ENCODE measurements around the gene GNAI3. TPM values are rescaled to one million over a fixed set of nuclear protein-coding genes. Genes with fewer than 3 reads are reported as not detected.

GNAI3 gene
- total and polyA plus RNA-seq, 2 experiments from 2014 or later: 8.9 to 11.5 TPM

DNA sequence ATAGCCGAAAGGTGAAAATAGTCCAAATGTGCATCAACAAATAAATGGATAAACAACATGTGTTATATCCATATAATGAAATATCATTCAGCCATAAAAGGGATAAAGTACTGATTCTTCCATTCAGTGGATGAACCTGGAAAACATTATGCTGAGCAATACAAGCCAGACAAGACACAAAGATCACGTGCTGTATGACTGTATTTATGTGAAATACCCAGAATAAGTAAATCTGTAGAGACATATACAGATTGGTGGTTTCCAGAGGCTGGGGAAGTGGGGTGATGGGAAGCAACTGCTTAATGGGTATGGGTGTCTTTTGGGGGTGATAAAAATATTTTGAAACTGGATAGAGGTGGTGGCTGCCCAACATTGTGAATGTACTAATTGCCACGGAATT is 94.2 kb downstream of the GNAI3 start:
- TF ChIP-seq EZH2phosphoT487 (IDR thresholded peaks at IDR 0.05; ENCODE audit: low read depth, severe bottlenecking, unreplicated experiment) (no peak), EZH2 (IDR thresholded peaks at IDR 0.05; ENCODE audit: borderline replicate concordance) (no peak)
- TF ChIP-seq, protein P1, sequence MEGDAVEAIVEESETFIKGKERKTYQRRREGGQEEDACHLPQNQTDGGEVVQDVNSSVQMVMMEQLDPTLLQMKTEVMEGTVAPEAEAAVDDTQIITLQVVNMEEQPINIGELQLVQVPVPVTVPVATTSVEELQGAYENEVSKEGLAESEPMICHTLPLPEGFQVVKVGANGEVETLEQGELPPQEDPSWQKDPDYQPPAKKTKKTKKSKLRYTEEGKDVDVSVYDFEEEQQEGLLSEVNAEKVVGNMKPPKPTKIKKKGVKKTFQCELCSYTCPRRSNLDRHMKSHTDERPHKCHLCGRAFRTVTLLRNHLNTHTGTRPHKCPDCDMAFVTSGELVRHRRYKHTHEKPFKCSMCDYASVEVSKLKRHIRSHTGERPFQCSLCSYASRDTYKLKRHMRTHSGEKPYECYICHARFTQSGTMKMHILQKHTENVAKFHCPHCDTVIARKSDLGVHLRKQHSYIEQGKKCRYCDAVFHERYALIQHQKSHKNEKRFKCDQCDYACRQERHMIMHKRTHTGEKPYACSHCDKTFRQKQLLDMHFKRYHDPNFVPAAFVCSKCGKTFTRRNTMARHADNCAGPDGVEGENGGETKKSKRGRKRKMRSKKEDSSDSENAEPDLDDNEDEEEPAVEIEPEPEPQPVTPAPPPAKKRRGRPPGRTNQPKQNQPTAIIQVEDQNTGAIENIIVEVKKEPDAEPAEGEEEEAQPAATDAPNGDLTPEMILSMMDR (IDR thresholded peaks at IDR 0.05; ENCODE audit: poor library complexity): no peak
- H3K36me3 ChIP-seq (replicated peaks; ENCODE audit: insufficient read depth, low read depth): no peaks in the 10 kb centered on the region
- H3K27ac ChIP-seq: no peak overlapping the region
- no peaks in the 10 kb centered on the region for H3K27me3 ChIP-seq
- no peaks in the 10 kb centered on the region for H3K9me2 ChIP-seq (replicated peaks; ENCODE audit: insufficient read depth)
- H3K4me1 ChIP-seq (ENCODE audit: insufficient read depth): peaks cover 20% of the 10 kb centered on the region
- no peaks in the 10 kb centered on the region for H3K79me2 ChIP-seq
- no peaks in the 10 kb centered on the region for H3K9me3 ChIP-seq (ENCODE audit: low read depth)
- 74% methylated on average over 3 of the region's 3 CpGs for WGBS (ENCODE audit: low lambda C conversion rate, missing lambda C conversion rate)
- no peak for DNase-seq (ENCODE audit: low spot score)
- H3K4me2 ChIP-seq: no peak overlapping the region
- no peak overlapping the region for H2AFZ ChIP-seq
- no peak overlapping the region for H3K4me3 ChIP-seq
- H4K20me1 ChIP-seq (ENCODE audit: insufficient read depth, poor library complexity, severe bottlenecking): no peaks in the 10 kb centered on the region

DNA sequence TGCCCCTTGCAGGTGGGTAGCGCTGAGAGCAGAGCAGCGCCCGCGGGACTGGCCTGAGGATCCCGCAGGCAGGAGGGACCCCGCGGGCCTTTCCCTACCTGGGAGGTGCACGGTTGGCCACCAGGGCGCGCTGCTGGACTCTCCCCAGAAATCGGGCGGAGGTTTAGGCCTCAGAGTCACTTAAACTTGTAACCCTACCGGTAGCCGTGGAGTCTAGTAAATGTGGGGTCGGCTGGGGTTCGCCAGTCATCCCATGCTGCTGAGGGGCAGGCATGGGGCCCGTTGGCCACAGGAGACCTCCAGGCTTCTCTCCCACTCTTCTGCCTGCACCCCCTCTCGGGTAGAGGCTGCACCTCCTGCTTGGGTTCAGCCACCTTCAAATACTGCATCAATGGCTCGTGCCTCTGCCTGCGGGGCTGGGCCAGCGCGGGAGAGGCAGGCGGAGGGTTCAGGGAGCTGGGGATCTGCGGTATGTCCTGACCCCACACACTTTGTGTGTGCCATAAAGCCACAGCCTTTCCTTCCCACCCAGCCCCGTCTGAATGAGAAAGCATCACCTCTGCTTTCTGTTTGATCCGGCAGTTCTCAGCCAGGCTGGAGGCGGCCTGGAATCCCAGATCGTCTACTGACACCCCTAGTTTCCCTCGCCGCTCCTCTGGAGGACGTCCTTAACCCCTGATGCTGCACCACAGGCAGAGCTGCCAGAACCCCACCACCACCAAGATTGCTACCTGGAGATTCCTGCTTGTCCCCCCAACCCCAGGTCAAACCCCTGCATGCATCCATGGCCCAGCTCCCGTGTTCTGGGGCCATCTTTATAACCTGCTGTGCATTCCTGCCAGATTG is 95.2 kb downstream of the GNAI3 start:
- WGBS (ENCODE audit: low lambda C conversion rate, missing lambda C conversion rate): 47% methylated on average over 32 of the region's 32 CpGs
- peak; percentile 90 for DNase-seq (ENCODE audit: low spot score)
- peak overlapping the region; percentile 34 for H3K4me2 ChIP-seq

DNA sequence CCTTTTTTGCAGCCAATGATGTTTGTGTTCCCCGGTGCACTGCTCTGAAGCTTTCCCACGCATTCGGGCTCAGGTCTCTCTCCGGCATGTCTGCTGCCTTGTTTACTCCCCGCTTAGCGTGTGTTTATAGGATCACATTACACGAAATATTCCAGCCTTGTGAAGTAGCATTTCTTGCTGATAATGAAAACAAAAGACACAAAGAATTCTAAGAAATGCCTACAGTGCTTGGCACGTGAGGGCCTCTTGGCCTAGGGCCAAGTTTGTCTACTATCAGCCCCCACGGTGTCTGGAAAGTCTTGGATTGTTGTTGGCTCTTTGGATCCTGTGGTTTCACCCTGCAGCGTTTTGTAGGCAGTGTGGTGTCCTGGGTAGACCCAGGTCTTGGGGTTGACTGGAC is 96.3 kb downstream of the GNAI3 start:
- Histone ChIP-seq H3K27ac (peak overlapping the region; percentile 60), H3K4me3 (no peak overlapping the region), H3K27me3 (no peaks in the 10 kb centered on the region), H3K9me2 (replicated peaks; ENCODE audit: insufficient read depth) (no peaks in the 10 kb centered on the region), H3K4me1 (ENCODE audit: insufficient read depth) (peaks cover 20% of the 10 kb centered on the region), H3K9me3 (ENCODE audit: low read depth) (no peaks in the 10 kb centered on the region), H3K79me2 (no peaks in the 10 kb centered on the region), H3K4me2 (peak overlapping the region; percentile 12), H4K20me1 (ENCODE audit: insufficient read depth, poor library complexity, severe bottlenecking) (no peaks in the 10 kb centered on the region), H3K36me3 (replicated peaks; ENCODE audit: insufficient read depth, low read depth) (no peaks in the 10 kb centered on the region), H2AFZ (no peak overlapping the region)
- DNase-seq (ENCODE audit: low spot score): peak; percentile 74
- 21% methylated on average over 10 of the region's 10 CpGs for WGBS (ENCODE audit: low lambda C conversion rate, missing lambda C conversion rate)
- TF ChIP-seq, protein P1 (IDR thresholded peaks at IDR 0.05; ENCODE audit: poor library complexity): no peak
- TF ChIP-seq EZH2 (IDR thresholded peaks at IDR 0.05; ENCODE audit: borderline replicate concordance) (no peak), EZH2phosphoT487 (IDR thresholded peaks at IDR 0.05; ENCODE audit: low read depth, severe bottlenecking, unreplicated experiment) (no peak)

More for the DNA sequence above, 95.2 kb downstream of the GNAI3 start:
- Histone ChIP-seq H3K4me3 (no peak overlapping the region), H3K79me2 (no peaks in the 10 kb centered on the region), H3K27ac (no peak overlapping the region), H3K9me3 (ENCODE audit: low read depth) (no peaks in the 10 kb centered on the region), H4K20me1 (ENCODE audit: insufficient read depth, poor library complexity, severe bottlenecking) (no peaks in the 10 kb centered on the region), H3K36me3 (replicated peaks; ENCODE audit: insufficient read depth, low read depth) (no peaks in the 10 kb centered on the region), H3K4me1 (ENCODE audit: insufficient read depth) (peaks cover 20% of the 10 kb centered on the region), H3K9me2 (replicated peaks; ENCODE audit: insufficient read depth) (no peaks in the 10 kb centered on the region), H2AFZ (no peak overlapping the region), H3K27me3 (no peaks in the 10 kb centered on the region)
- TF ChIP-seq EZH2 (IDR thresholded peaks at IDR 0.05; ENCODE audit: borderline replicate concordance) (no peak), EZH2phosphoT487 (IDR thresholded peaks at IDR 0.05; ENCODE audit: low read depth, severe bottlenecking, unreplicated experiment) (no peak)
- TF ChIP-seq, protein P1 (IDR thresholded peaks at IDR 0.05; ENCODE audit: poor library complexity): peak; percentile 84

Measured in hepatocyte (in vitro differentiated cells).